HG03108 (cell line): ENCODE data around the gene AKT3.

Experiments used
- ATAC-seq: cut with Tn5 transposase; IDR thresholded peaks from one replicate; pipeline ENCODE4 v1.9.1; 2021; ENCODE audit warnings: moderate library complexity; ENCODE audit not compliant: unreplicated experiment

The AKT3 gene

GRCh38 chr1:243441601-243442000 is 408.4 kb downstream of the AKT3 start:
- ATAC-seq, result no peak

DNA sequence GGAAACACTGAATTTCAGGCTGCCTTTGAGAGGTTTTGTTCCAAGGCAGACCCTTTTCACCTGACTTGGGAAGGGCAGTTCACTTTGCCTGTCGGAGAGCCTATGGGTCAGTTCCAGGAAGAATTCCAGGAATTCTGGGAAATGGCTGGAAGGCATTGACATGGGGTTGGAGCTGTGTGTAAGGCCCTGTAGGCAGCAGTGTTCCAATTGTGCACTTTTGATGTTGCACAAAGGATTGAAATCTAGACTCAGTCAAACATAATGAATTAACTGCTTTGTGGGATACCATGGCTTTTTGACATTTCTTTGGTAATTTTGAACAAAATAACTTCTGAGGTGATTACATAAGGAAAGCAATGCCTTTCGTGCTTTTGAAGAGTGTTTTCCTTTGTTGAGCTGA is 409.6 kb downstream of the AKT3 start:
- ATAC-seq, result no peak

GRCh38 chr1:243438815-243439214 is 411.2 kb downstream of the AKT3 start:
- no peak for ATAC-seq
